ENCODE data around the gene RAB13.

The RAB13 gene

DNA sequence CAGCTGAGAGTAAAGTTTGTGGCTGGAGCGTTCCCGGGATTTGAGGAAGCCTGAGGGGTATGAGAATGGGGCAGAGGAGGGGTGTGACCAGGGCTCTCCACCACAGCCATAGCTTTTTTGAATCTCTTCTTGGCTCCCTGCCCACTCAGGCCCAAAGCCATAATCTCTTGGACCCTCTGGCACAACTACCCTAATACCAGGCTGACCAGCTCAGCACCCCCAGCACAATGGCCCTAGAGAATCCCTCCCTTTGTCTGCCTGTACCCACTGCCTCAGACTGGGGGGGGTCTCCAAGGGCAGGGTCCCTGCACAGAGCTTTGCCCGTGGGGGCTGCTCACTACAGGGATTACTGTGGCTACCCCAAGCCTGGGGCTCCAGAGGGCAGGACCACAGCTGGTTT is 47.1 kb downstream of the RAB13 start:
- Histone ChIP-seq H3K36me3 (ENCODE audit: control insufficient read depth in 5 of 5, insufficient read depth in 5 of 5, low read length in 5 of 5) (peaks cover 0 to 93% (median 83%) of the 10 kb centered on the region in 5 donors), H3K27ac (ENCODE audit: low read depth, low read length) (no peak overlapping the region), H3K9me3 (ENCODE audit: control insufficient read depth in 5 of 5, low read length in 5 of 5) (no peaks in the 10 kb centered on the region), H3K9ac (ENCODE audit: low read length in 5 of 5) (no peak overlapping the region), H3K4me1 (ENCODE audit: control insufficient read depth in 5 of 5, insufficient read depth in 5 of 5, low read length in 5 of 5) (peaks cover 0 to 24% (median 15%) of the 10 kb centered on the region in 5 donors), H3K4me3 (ENCODE audit: low read depth in 1 of 5, low read length in 5 of 5) (no peak overlapping the region), H3K27me3 (ENCODE audit: control insufficient read depth in 5 of 5, insufficient read depth in 4 of 5, low read length in 5 of 5) (no peaks in the 10 kb centered on the region)

DNA sequence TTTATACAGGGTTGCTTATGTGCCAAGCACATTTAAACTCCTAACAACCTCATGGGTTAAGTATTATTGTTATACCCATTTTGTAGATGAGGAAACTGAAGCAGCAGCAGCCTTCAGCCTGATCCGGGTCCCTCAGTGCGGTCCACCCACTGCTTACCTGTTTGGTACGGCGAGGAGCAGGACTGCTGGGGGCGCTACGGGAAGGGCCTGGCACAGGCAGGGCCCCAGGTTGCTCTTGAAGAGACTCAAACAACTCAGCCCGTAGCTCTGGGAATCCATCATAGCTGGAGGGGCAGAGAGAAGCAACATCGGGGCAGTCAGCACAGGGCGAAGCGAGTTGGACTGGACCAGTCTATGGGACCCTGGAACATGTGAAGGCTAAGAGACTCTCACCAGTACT is 48.8 kb downstream of the RAB13 start:
- H3K36me3 ChIP-seq (ENCODE audit: control insufficient read depth in 5 of 5, insufficient read depth in 5 of 5, low read length in 5 of 5) = peaks cover 0 to 95% (median 90%) of the 10 kb centered on the region in 5 donors
- no peaks in the 10 kb centered on the region for H3K27me3 ChIP-seq (ENCODE audit: control insufficient read depth in 5 of 5, insufficient read depth in 4 of 5, low read length in 5 of 5)
- H3K4me1 ChIP-seq (ENCODE audit: control insufficient read depth in 5 of 5, insufficient read depth in 5 of 5, low read length in 5 of 5) = peaks cover 0 to 9% (median 2%) of the 10 kb centered on the region in 5 donors
- H3K9me3 ChIP-seq (ENCODE audit: control insufficient read depth in 5 of 5, low read length in 5 of 5) = no peaks in the 10 kb centered on the region
- no peak overlapping the region for H3K4me3 ChIP-seq (ENCODE audit: low read depth in 1 of 5, low read length in 5 of 5)
- H3K9ac ChIP-seq (ENCODE audit: low read length in 5 of 5) = no peak overlapping the region
- H3K27ac ChIP-seq (ENCODE audit: low read depth, low read length) = no peak overlapping the region

DNA sequence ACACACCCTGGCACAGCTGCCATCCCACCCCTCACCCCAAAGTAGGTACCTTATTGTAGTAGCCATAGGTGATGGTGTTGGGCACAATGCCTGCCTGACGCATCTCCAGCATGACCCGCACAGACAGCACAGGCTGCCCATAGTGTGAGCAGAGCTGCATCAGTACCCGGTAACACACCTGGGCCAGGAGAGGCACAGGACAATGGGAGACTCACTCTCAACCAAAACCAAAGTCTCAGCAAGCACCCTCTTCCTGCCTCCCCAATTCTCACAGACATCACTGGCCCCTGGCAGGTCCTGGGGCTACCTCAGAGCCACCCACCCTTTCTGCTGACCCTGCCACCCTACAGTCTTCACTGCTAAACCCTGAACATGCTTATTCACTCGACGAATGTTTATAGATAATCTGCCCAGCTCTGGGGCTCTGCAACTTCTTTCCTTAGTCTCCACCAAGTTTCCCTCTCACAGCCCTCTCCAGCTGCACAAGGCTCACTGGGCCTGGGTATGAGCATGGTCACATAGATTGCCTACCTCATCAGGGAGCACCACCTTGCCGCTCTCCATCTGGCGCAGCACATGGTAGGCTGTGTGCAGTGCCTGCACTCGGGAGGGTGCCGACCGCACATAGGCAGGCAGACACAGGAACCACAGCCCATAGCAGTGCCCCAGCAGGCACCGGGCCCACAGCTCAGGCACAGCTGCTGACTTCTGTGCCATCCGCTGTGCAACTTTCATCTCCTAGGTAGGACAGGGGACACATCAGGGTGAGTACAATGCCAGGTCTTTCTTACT is 49.9 kb downstream of the RAB13 start:
- no peaks in the 10 kb centered on the region for H3K9me3 ChIP-seq (ENCODE audit: control insufficient read depth in 5 of 5, low read length in 5 of 5)
- no peaks in the 10 kb centered on the region for H3K4me1 ChIP-seq (ENCODE audit: control insufficient read depth in 5 of 5, insufficient read depth in 5 of 5, low read length in 5 of 5)
- no peaks in the 10 kb centered on the region for H3K27me3 ChIP-seq (ENCODE audit: control insufficient read depth in 5 of 5, insufficient read depth in 4 of 5, low read length in 5 of 5)
- peaks cover 0 to 90% (median 86%) of the 10 kb centered on the region in 5 donors for H3K36me3 ChIP-seq (ENCODE audit: control insufficient read depth in 5 of 5, insufficient read depth in 5 of 5, low read length in 5 of 5)
- H3K27ac ChIP-seq (ENCODE audit: low read depth, low read length) = no peak overlapping the region
- H3K4me3 ChIP-seq (ENCODE audit: low read depth in 1 of 5, low read length in 5 of 5) = no peak overlapping the region
- no peak overlapping the region for H3K9ac ChIP-seq (ENCODE audit: low read length in 5 of 5)

DNA sequence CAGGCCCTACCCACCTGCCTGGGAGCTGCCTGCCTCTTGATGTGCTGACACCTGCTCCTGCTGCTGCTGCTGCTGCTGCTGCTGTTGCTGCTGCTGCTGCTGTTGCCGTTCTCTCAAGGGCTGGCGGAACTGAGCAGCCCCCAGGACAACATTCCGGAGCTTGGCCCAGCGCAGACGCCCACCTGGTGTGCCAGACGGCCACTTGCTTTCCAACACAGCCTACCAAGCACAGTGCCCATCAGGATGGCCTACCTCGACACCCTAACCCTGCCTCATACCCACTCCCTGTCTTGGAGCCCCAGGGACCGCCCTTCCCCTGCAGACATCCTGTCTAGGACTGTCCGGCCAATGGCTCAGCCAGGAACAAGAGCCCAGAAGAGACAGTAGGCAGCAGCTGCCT is 51.4 kb downstream of the RAB13 start:
- H3K4me3 ChIP-seq (ENCODE audit: low read depth in 1 of 5, low read length in 5 of 5) = no peak overlapping the region
- H3K36me3 ChIP-seq (ENCODE audit: control insufficient read depth in 5 of 5, insufficient read depth in 5 of 5, low read length in 5 of 5) = peaks cover 0 to 90% (median 85%) of the 10 kb centered on the region in 5 donors
- H3K4me1 ChIP-seq (ENCODE audit: control insufficient read depth in 5 of 5, insufficient read depth in 5 of 5, low read length in 5 of 5) = no peaks in the 10 kb centered on the region
- H3K27me3 ChIP-seq (ENCODE audit: control insufficient read depth in 5 of 5, insufficient read depth in 4 of 5, low read length in 5 of 5) = no peaks in the 10 kb centered on the region
- no peaks in the 10 kb centered on the region for H3K9me3 ChIP-seq (ENCODE audit: control insufficient read depth in 5 of 5, low read length in 5 of 5)
- no peak overlapping the region for H3K27ac ChIP-seq (ENCODE audit: low read depth, low read length)
- H3K9ac ChIP-seq (ENCODE audit: low read length in 5 of 5) = no peak overlapping the region

DNA sequence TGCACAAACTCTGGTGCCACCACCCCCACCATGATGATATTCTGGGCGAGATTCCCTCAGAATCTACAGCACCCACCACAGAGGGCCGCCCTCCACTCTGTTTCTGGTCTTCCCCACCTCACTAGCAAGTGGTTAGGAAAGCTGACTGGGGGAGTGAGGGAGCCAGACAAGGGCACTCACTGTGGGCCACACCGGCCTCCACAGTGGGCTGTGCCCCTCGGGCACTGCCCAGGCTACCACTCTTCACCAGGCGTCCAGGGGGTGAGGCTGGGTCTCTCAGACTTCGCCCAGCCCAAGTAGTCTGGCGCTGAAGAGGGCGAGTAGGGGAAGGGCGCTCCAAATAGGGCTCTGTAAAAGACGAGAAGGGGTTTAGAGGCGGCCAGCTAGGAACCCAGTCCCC is 52.2 kb downstream of the RAB13 start:
- no peak overlapping the region for H3K27ac ChIP-seq (ENCODE audit: low read depth, low read length)
- no peaks in the 10 kb centered on the region for H3K27me3 ChIP-seq (ENCODE audit: control insufficient read depth in 5 of 5, insufficient read depth in 4 of 5, low read length in 5 of 5)
- H3K4me1 ChIP-seq (ENCODE audit: control insufficient read depth in 5 of 5, insufficient read depth in 5 of 5, low read length in 5 of 5) = peaks cover 0 to 7% (median 3%) of the 10 kb centered on the region in 5 donors
- H3K9me3 ChIP-seq (ENCODE audit: control insufficient read depth in 5 of 5, low read length in 5 of 5) = no peaks in the 10 kb centered on the region
- no peak overlapping the region for H3K4me3 ChIP-seq (ENCODE audit: low read depth in 1 of 5, low read length in 5 of 5)
- H3K36me3 ChIP-seq (ENCODE audit: control insufficient read depth in 5 of 5, insufficient read depth in 5 of 5, low read length in 5 of 5) = peaks cover 0 to 90% (median 84%) of the 10 kb centered on the region in 5 donors
- no peak overlapping the region for H3K9ac ChIP-seq (ENCODE audit: low read length in 5 of 5)

DNA sequence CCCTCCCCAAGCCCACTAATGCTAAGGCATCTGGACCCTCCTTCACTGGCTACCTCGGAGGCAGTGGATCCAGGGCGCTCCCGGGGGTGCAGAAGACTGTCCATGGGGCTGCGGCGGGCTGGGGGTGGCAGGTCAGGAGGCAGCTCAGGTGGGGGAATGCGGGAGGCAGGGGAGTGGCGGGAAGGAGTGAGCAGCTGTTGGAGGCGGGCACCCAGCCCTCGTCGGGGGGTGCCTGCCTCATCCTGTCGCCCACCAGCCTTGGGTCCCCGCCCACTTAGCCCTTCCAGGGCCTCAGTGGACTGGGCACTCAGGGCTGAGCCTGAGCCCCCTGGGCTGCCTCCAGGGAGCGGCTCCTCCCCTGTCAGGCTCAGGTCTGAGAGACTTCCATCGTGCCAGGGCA is 52.7 kb downstream of the RAB13 start:
- Histone ChIP-seq H3K9ac (ENCODE audit: low read length in 5 of 5) (no peak overlapping the region), H3K36me3 (ENCODE audit: control insufficient read depth in 5 of 5, insufficient read depth in 5 of 5, low read length in 5 of 5) (peaks cover 0 to 87% (median 83%) of the 10 kb centered on the region in 5 donors), H3K4me1 (ENCODE audit: control insufficient read depth in 5 of 5, insufficient read depth in 5 of 5, low read length in 5 of 5) (peaks cover 0 to 13% (median 4%) of the 10 kb centered on the region in 5 donors), H3K27ac (ENCODE audit: low read depth, low read length) (no peak overlapping the region), H3K9me3 (ENCODE audit: control insufficient read depth in 5 of 5, low read length in 5 of 5) (no peaks in the 10 kb centered on the region), H3K4me3 (ENCODE audit: low read depth in 1 of 5, low read length in 5 of 5) (no peak overlapping the region), H3K27me3 (ENCODE audit: control insufficient read depth in 5 of 5, insufficient read depth in 4 of 5, low read length in 5 of 5) (no peaks in the 10 kb centered on the region)

DNA sequence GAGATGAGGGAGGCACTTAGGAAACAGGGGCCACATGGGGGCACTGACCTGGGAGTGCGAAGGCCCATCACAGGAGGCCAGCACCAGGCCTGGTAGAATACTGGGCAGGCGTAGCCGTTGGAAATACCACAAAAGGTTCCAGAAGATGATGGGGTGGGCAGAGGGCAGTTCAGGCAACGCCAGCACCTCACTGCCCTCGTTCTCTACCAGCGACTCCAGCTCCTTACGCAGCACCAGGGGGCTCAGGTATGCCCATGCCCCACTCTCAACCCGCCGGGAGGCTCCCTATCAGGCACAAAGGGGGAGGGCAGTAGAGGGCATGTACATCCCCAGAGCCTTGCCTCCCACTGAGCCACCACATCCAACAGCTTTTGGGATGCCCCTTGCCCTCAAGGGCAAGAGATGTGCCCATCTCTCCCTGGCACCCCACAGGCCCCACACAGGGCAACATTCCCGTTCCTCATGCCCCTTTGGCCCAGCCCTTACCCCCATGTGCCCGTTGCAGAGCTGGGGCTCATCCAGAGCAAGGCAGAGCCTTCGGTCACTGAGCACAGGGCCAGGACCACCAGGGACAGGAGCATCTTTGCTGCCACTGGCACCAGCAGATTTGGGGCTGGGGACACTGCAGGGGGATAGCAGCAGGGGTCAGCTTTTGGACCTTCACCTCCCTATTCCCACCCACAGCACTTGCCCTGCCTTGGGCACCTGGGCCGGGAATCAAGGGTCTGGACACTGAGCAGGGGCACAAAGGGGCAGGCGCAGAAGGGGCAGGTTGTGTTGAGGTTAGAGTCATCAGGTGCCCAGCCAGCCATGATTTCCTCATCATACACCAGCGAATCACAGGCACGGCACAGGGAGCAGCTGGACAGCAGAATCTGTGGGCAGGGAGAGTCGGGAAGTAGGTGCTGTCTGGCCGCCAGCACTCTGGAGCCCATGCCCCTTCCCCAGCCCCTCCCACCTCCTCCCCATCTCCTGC is 53.7 kb downstream of the RAB13 start:
- Histone ChIP-seq H3K36me3 (ENCODE audit: control insufficient read depth in 5 of 5, insufficient read depth in 5 of 5, low read length in 5 of 5) (peaks cover 0 to 80% (median 77%) of the 10 kb centered on the region in 5 donors), H3K9ac (ENCODE audit: low read length in 5 of 5) (no peak overlapping the region), H3K4me1 (ENCODE audit: control insufficient read depth in 5 of 5, insufficient read depth in 5 of 5, low read length in 5 of 5) (peaks cover 0 to 16% (median 7%) of the 10 kb centered on the region in 5 donors), H3K4me3 (ENCODE audit: low read depth in 1 of 5, low read length in 5 of 5) (no peak overlapping the region), H3K27me3 (ENCODE audit: control insufficient read depth in 5 of 5, insufficient read depth in 4 of 5, low read length in 5 of 5) (no peaks in the 10 kb centered on the region), H3K9me3 (ENCODE audit: control insufficient read depth in 5 of 5, low read length in 5 of 5) (no peaks in the 10 kb centered on the region), H3K27ac (ENCODE audit: low read depth, low read length) (no peak overlapping the region)

All from subcutaneous abdominal adipose tissue (tissue), 5 donors.